GM21576 (cell line): ENCODE results near the gene TIMM9.
"Not testable (repeated sequence)": the region's sequence is repeated elsewhere in the genome, so short reads cannot be mapped to it uniquely, and the experiment has no call there.

ENCODE experiments used
- ATAC-seq: cut with Tn5 transposase; IDR thresholded peaks from one replicate; pipeline ENCODE4 v1.9.1; 2021; ENCODE audit warnings: mild to moderate bottlenecking, moderate library complexity; ENCODE audit not compliant: unreplicated experiment

The TIMM9 gene

GRCh38 chr14:58427281-58428117 is at the start of gene TIMM9, which contains the start of gene KIAA0586:
TSS of gene TIMM9 (minus strand) at chr14:58427531. CDS start at chr14:58411945, 15,586 bp downstream.
TSS of gene KIAA0586 (plus strand) at chr14:58427719. CDS start at chr14:58428265, 546 bp downstream.
- ATAC-seq: peak; percentile 88

DNA sequence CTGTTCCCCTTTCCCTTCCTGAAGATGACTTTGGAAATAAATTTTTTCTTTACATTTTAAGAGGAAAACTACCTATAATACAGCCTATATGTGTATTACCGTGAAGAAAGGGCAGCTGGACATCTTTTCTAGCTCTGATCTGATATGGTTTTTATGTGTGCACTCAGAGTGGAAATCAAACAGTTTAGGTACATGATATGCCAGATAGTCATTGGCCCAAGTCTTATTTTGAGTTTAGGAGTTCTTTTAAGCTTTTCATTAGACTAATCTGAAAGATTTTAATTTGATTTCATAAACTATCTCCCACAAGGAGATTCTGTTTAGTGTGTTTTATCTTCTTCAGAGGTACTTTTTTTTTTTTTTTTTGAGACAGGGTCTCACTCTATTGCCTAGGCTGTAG is 49.0 kb upstream of the TIMM9 start:
- no peak for ATAC-seq

- no peak for ATAC-seq
Measured at GRCh38 chr14:58469309-58469708, 42.0 kb upstream of the TIMM9 start.

DNA sequence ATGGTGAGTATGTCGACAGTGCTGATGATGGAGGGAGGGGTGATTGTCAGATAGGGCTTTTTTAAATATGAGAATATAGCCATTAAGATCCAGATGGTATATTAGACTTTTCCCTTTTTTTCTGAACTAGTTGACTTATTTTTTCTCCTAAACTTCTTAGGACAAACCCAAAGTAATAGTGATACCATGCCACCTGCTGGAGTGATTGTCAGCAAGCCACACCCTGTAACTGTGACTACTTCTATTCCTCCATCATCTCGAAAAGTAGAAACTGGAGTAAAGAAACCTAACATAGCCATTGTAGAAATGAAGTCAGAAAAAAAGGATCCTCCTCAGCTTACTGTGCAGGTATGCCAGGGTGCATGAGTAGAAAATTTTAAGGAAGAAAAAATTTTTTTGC is 40.2 kb upstream of the TIMM9 start:
- no peak for ATAC-seq

DNA sequence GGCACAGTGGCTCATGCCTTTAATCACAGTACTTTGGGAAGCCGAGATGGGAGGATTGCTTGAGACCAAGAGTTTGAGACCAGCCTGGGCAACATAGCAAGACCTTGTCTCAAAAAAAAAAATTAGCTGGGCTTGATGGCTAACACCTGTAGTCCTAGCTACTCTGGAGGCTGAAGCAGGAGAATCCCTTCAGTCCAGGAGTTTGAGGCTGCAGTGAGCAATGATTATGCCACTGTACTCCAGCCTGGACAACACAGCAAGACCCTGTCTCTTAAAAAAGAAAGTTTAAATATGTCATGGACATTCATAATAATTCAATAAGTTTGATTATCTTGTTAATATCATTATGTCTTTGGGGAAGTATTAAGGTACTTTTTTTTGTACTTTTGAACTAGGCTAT is 39.1 kb upstream of the TIMM9 start:
- ATAC-seq: no peak

- no peak for ATAC-seq
Measured at GRCh38 chr14:58465421-58465820, 38.1 kb upstream of the TIMM9 start.

DNA sequence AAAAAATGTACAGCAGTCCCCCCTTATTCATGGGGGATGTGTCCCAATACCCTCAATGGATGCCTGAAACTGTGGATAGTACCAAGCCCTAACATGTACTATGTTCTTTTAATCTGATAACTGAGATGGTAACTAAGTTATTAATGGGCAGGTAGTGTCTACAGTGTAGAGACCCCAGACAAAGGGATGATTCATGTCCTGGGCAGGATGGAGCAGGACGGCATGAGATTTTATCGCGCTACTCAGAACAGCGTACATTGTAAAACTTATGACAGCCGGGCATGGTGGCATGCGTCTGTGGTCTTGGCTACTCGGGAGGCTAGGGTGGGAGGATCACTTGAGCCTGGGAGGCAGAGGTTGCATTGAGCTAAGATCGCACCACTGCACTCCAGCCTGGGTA is 37.3 kb upstream of the TIMM9 start:
- no peak for ATAC-seq

- ATAC-seq: no peak
Measured at GRCh38 chr14:58463147-58463546, 35.8 kb upstream of the TIMM9 start.

- no peak for ATAC-seq
Measured at GRCh38 chr14:58460772-58461171, 33.4 kb upstream of the TIMM9 start.

- ATAC-seq: no peak
Measured at GRCh38 chr14:58455593-58456265, 28.4 kb upstream of the TIMM9 start.

- no peak for ATAC-seq
Measured at GRCh38 chr14:58444627-58445026, 17.3 kb upstream of the TIMM9 start.

GRCh38 chr14:58439476-58439875 is 12.1 kb upstream of the TIMM9 start:
- ATAC-seq: no peak

GRCh38 chr14:58430156-58430555 is 2.8 kb upstream of the TIMM9 start:
- ATAC-seq: no peak

- ATAC-seq: no peak
Measured at GRCh38 chr14:58428118-58428683, 870 bp upstream of the TIMM9 start.

- peak; percentile 30 for ATAC-seq
Measured at GRCh38 chr14:58426670-58427280, 556 bp downstream of the TIMM9 start.

GRCh38 chr14:58416934-58417333 is 10.4 kb downstream of the TIMM9 start:
- ATAC-seq: not testable (repeated sequence)

- ATAC-seq: no peak
Measured at GRCh38 chr14:58415636-58416547, 11.4 kb downstream of the TIMM9 start.

DNA sequence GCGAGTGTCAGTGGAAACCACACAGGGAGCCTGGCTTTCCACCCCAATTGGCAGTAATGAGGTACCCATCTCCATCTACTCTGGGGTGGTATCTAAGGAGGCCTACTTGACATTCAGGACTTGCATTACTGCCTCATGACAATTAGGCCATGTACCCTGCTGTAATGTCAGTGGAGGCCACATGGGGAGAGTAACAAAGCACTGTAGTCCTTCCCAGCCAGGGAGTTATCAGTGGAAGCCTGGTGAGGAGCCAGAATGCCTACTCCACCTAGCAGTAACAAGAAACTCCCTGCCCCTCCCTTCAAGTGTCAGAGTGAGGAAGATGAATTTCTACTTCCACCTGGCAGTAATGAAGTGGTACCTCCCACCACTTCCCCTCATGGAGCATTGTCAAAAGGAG is 12.5 kb downstream of the TIMM9 start:
- no peak for ATAC-seq

GRCh38 chr14:58408681-58409215 is 18.6 kb downstream of the TIMM9 start:
- no peak for ATAC-seq

GRCh38 chr14:58401587-58401986 is 25.7 kb downstream of the TIMM9 start:
- no peak for ATAC-seq
